Trophoblast cell (in vitro differentiated cells and primary cell): ENCODE measurements around the gene VAX1. TPM values are rescaled to one million over a fixed set of nuclear protein-coding genes. Genes with fewer than 3 reads are reported as not detected.
"Not testable (repeated sequence)": the region's sequence is repeated elsewhere in the genome, so short reads cannot be mapped to it uniquely, and the experiment has no call there.

ENCODE experiments used
- DNase-seq, 2 donors: peaks; one replicate each; pipeline ENCODE4 v3.0.0-alpha.2; 2016
- H2AFZ ChIP-seq: 2 replicates; pipeline ENCODE4 v1.6.1; 2013; ENCODE audit warnings: low read length, moderate library complexity, mild to moderate bottlenecking; ENCODE audit not compliant: insufficient read depth, poor library complexity
- H2AK5ac ChIP-seq: 2 replicates; pipeline ENCODE4 v1.6.1; 2013; ENCODE audit warnings: mild to moderate bottlenecking, low read length
- H2BK120ac ChIP-seq: 2 replicates; pipeline ENCODE4 v1.6.1; 2013; ENCODE audit warnings: low read length, mild to moderate bottlenecking, moderate library complexity; ENCODE audit not compliant: insufficient read depth, poor library complexity
- H2BK12ac ChIP-seq: 2 replicates; pipeline ENCODE4 v1.6.1; 2013; ENCODE audit warnings: mild to moderate bottlenecking, low read length, moderate library complexity
- H2BK5ac ChIP-seq: 2 replicates; pipeline ENCODE4 v1.6.1; 2013; ENCODE audit warnings: low read length, low read depth, moderate library complexity, mild to moderate bottlenecking; ENCODE audit not compliant: poor library complexity
- H3K14ac ChIP-seq: 2 replicates; pipeline ENCODE4 v1.6.1; 2013; ENCODE audit warnings: mild to moderate bottlenecking, low read length
- H3K18ac ChIP-seq: 2 replicates; pipeline ENCODE4 v1.6.1; 2013; ENCODE audit warnings: mild to moderate bottlenecking, low read length
- H3K23ac ChIP-seq: 2 replicates; pipeline ENCODE4 v1.6.1; 2013; ENCODE audit warnings: low read length
- H3K27ac ChIP-seq: 2 replicates; pipeline ENCODE4 v1.5.1; 2013; ENCODE audit warnings: low read depth, mild to moderate bottlenecking, inconsistent platforms, low read length, moderate library complexity
- H3K27me3 ChIP-seq: 2 replicates; pipeline ENCODE4 v1.6.1; 2013; ENCODE audit warnings: inconsistent platforms, mild to moderate bottlenecking, low read length, moderate library complexity; ENCODE audit not compliant: insufficient read depth
- H3K36me3 ChIP-seq, 2 experiments: 1 replicate in 1 of 2; 2 replicates in 1 of 2; pipeline ENCODE4 v1.6.1; 2013; ENCODE audit warnings: low read length in 2 of 2, mild to moderate bottlenecking in 2 of 2, moderate library complexity in 1 of 2; ENCODE audit not compliant: insufficient read depth in 2 of 2, control insufficient read depth in 1 of 2
- H3K4ac ChIP-seq: 2 replicates; pipeline ENCODE4 v1.6.1; 2013; ENCODE audit warnings: low read depth, mild to moderate bottlenecking, low read length, moderate library complexity
- H3K4me1 ChIP-seq, 2 experiments: 1 replicate in 1 of 2; 2 replicates in 1 of 2; pipeline ENCODE4 v1.6.1; 2013; ENCODE audit warnings: low read length in 2 of 2, mild to moderate bottlenecking in 2 of 2, moderate library complexity in 1 of 2; ENCODE audit not compliant: insufficient read depth in 2 of 2, control insufficient read depth in 1 of 2
- H3K4me2 ChIP-seq: 2 replicates; pipeline ENCODE4 v1.6.1; 2013; ENCODE audit warnings: inconsistent platforms, mild to moderate bottlenecking, low read length, moderate library complexity
- H3K4me3 ChIP-seq: 2 replicates; pipeline ENCODE4 v1.5.1; 2013; ENCODE audit warnings: mild to moderate bottlenecking, low read depth, low read length, inconsistent platforms
- H3K79me1 ChIP-seq: one replicate; pipeline ENCODE4 v1.6.1; 2013; ENCODE audit warnings: low read length
- H3K79me2 ChIP-seq: 2 replicates; pipeline ENCODE4 v1.6.1; 2013; ENCODE audit warnings: low read length, mild to moderate bottlenecking; ENCODE audit not compliant: control insufficient read depth, insufficient read depth, poor library complexity
- H3K9ac ChIP-seq: 2 replicates; pipeline ENCODE4 v1.6.1; 2013; ENCODE audit warnings: mild to moderate bottlenecking, low read length
- H3K9me3 ChIP-seq: 2 replicates; pipeline ENCODE4 v1.6.1; 2013; ENCODE audit warnings: low read depth, mild to moderate bottlenecking, control low read depth, inconsistent platforms, low read length; ENCODE audit not compliant: insufficient read depth
- H4K12ac ChIP-seq: 2 replicates; pipeline ENCODE4 v1.6.1; 2013; ENCODE audit warnings: low read depth, mild to moderate bottlenecking, low read length, moderate library complexity
- H4K8ac ChIP-seq: 2 replicates; pipeline ENCODE4 v1.6.1; 2013; ENCODE audit warnings: low read depth, mild to moderate bottlenecking, low read length, moderate library complexity
- H4K91ac ChIP-seq: one replicate; pipeline ENCODE4 v1.6.1; 2013; ENCODE audit warnings: low read depth, mild to moderate bottlenecking, low read length, moderate library complexity
- WGBS: extraction: QIAGEN DNeasy Blood & Tissue Kit; methylation state at CpG from one replicate; pipeline ENCODE4 v1.1.7; 2013; ENCODE audit warnings: missing lambda C conversion rate; ENCODE audit not compliant: insufficient read length, insufficient coverage; ENCODE audit errors: extremely low coverage; 5-methylcytosine and 5-hydroxymethylcytosine counted together
- polyA plus RNA-seq: library from polyadenylated mRNA; stranded (reverse); fragments of 200-250 nt; gene quantifications from 2 replicates; pipeline ENCODE4 v1.2.3, GENCODE V29; 2013

The VAX1 gene, protein sequence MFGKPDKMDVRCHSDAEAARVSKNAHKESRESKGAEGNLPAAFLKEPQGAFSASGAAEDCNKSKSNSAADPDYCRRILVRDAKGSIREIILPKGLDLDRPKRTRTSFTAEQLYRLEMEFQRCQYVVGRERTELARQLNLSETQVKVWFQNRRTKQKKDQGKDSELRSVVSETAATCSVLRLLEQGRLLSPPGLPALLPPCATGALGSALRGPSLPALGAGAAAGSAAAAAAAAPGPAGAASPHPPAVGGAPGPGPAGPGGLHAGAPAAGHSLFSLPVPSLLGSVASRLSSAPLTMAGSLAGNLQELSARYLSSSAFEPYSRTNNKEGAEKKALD
- 0.01 TPM in 1 of 2 replicates, not detected in the other for polyA plus RNA-seq

DNA sequence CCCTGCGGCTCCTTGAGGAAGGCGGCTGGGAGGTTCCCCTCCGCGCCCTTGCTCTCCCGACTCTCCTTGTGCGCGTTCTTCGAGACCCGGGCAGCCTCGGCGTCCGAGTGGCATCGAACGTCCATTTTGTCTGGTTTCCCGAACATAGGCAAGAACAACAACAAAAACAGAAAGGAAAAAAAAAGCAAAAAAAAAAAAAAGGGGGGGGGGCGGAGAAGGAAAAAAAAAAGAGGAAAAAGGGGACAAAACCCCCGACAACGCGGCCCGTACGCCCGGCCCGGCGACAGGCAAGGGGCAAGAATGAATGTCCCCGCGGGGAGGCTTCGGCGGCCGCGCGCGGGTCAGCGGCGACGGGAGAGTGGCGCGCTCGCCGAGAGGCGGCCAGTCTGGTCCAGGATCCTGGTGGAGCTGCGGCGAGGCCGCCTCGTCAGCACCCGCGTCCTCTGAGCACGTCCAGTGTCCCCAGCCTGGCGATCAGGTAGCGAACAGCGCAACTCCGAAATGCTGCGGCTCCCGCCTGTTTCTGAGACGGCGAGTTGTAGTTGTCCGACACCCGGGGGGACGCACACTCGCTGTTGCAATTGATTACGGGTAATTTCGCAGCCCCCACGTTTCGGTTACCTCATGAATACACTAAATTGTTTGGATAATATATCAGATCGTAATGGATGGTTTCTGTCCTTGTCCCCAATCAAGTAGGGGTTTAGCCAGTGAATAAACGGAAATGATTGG lies at the start of gene VAX1:
Gene VAX1, minus strand, starts transcription at position 360 of the 732 bp plus-strand sequence. Its CDS starts 214 bp downstream, at position 146.
- Histone ChIP-seq H3K18ac (no peak within 1 kb of the TSS), H3K4me3 (peak within 1 kb of the TSS; percentile 63), H2BK120ac (no peak within 1 kb of the TSS), H3K14ac (no peak within 1 kb of the TSS), H2AK5ac (no peak within 1 kb of the TSS), H2AFZ (peak within 1 kb of the TSS; percentile 70), H3K9me3 (peaks cover 15% of the 10 kb centered on the region), H3K23ac (no peak within 1 kb of the TSS), H4K91ac (no peak within 1 kb of the TSS), H3K79me2 (no peaks in the 10 kb centered on the region), H3K4me2 (peak within 1 kb of the TSS; percentile 99), H3K36me3 (no peaks in the 10 kb centered on the region), H3K9ac (no peak within 1 kb of the TSS), H3K27ac (no peak within 1 kb of the TSS), H2BK5ac (no peak within 1 kb of the TSS), H2BK12ac (no peak within 1 kb of the TSS), H4K12ac (no peak within 1 kb of the TSS), H3K4ac (no peak within 1 kb of the TSS), H4K8ac (no peak within 1 kb of the TSS), H3K27me3 (peaks cover 94% of the 10 kb centered on the region), H3K4me1 (peaks cover 9 to 26% of the 10 kb centered on the region in 2 experiments), H3K79me1 (peaks cover 2% of the 10 kb centered on the region)
- peak in 1 of 2 donors; percentile 27 for DNase-seq
- no CpG with 5 or more reads among the region's 65 CpGs for WGBS

DNA sequence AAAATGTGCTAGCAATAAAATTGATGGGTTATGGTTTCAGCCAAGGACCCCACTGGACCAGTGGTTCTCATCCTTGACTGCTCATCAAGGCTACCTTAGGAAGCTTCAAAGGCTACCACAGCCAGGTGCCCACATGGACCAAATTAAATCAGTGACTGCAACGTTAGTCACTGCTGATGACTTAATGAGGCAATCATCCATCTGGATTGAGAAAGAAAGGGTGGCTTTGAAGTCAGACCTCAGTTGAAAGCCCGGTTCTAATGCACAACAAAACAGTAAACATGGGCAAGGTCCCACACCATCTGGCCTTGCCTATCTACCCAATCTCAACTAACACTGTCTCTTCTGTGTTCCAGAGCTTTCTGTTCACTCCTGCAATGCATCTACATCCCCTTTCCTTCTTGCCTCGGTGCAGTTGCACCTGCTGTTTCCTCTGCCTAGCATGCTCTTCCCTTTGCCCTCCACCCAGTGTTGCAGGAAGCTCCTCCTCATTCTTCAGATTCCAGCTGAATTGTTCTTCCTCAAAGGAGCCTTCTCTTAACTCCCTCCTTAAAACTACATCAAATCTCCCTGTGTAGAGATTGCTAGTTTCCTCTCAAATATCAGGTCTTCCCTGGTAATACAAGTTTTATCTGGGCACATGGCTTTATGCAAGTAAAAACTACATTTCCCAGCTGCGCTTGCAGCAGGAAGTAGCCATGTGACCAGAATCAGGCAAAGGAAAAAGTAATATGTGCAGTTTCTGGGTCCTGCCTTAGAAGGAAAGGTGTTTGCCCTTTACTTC lies 49.0 kb upstream of the VAX1 start:
- Histone ChIP-seq H4K8ac (no peak overlapping the region), H3K23ac (no peak overlapping the region), H3K27me3 (no peaks in the 10 kb centered on the region), H3K4me3 (no peak overlapping the region), H3K79me1 (no peaks in the 10 kb centered on the region), H2BK5ac (no peak overlapping the region), H2AFZ (no peak overlapping the region), H3K9me3 (no peaks in the 10 kb centered on the region), H3K4ac (no peak overlapping the region), H3K36me3 (no peaks in the 10 kb centered on the region), H3K18ac (no peak overlapping the region), H3K79me2 (no peaks in the 10 kb centered on the region), H4K91ac (no peak overlapping the region), H3K4me1 (peaks cover 0 to 2% of the 10 kb centered on the region in 2 experiments), H2AK5ac (no peak overlapping the region), H2BK12ac (no peak overlapping the region), H3K9ac (no peak overlapping the region), H3K4me2 (no peak overlapping the region), H3K14ac (no peak overlapping the region), H4K12ac (no peak overlapping the region), H3K27ac (no peak overlapping the region), H2BK120ac (no peak overlapping the region)
- peak; percentile 64 to 90 for DNase-seq
- WGBS: no CpG with 5 or more reads among the region's 4 CpGs

DNA sequence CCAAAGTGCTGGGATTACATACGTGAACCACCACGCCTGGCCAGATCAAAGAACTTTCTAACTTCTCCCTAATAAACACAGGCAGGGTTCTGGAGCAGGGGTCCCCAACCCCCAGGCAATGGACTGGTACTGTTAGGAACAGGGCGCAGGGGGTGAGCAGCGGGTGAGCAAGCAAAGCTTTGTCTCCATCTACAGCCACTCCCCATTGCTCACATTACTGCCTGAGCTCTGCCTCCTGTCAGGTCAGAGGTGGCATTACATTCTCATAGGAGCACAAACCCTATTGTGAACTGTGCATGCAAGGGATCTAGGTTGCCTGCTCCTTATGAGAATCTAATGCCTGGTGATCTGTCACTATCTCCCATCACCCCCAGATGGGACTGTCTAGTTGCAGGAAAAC lies 47.7 kb upstream of the VAX1 start:
- H3K18ac ChIP-seq, H3K79me1 ChIP-seq, H4K12ac ChIP-seq, DNase-seq, H2BK12ac ChIP-seq, H2AFZ ChIP-seq, H3K79me2 ChIP-seq, H3K27ac ChIP-seq, H2BK120ac ChIP-seq, H3K4me3 ChIP-seq, H3K23ac ChIP-seq, H4K8ac ChIP-seq, H3K4me1 ChIP-seq, H4K91ac ChIP-seq, H3K4me2 ChIP-seq, H3K4ac ChIP-seq, H3K27me3 ChIP-seq, H2AK5ac ChIP-seq, H2BK5ac ChIP-seq, H3K36me3 ChIP-seq, H3K9ac ChIP-seq, H3K14ac ChIP-seq, H3K9me3 ChIP-seq: not testable (repeated sequence)
- no CpG with 5 or more reads among the region's 4 CpGs for WGBS

DNA sequence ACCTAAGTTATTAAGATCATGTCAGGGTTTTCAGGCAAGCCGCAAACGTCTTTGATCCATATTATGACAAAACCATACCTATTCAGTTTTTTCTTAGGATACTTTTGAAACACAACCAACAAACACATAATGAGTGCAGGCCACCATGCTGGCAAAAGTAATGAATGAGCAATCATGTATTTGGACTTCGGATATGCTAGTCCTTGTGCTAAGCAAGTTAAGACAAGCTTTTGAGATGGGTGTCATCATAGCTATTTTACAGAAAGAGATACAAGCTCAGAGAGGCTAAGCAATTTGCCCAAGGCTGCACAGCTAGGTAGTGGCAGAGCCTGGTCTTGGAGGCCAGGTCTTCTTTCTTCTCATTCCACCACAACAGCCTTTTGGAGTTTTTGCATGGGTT lies 46.8 kb upstream of the VAX1 start:
- no CpG with 5 or more reads among the region's 3 CpGs for WGBS

More for the DNA sequence above, 46.8 kb upstream of the VAX1 start:
- H3K23ac ChIP-seq: no peak overlapping the region
- no peaks in the 10 kb centered on the region for H3K79me1 ChIP-seq
- no peak overlapping the region for H3K4me2 ChIP-seq
- no peak overlapping the region for H3K18ac ChIP-seq
- no peak overlapping the region for H2BK120ac ChIP-seq
- no peaks in the 10 kb centered on the region for H3K36me3 ChIP-seq
- no peak overlapping the region for H2AFZ ChIP-seq
- H3K9ac ChIP-seq: no peak overlapping the region
- H4K91ac ChIP-seq: no peak overlapping the region
- no peaks in the 10 kb centered on the region for H3K9me3 ChIP-seq
- H4K8ac ChIP-seq: no peak overlapping the region
- peaks cover 0 to 2% of the 10 kb centered on the region in 2 experiments for H3K4me1 ChIP-seq
- H3K27me3 ChIP-seq: peaks cover 2% of the 10 kb centered on the region
- no peaks in the 10 kb centered on the region for H3K79me2 ChIP-seq
- no peak overlapping the region for H2BK12ac ChIP-seq
- H3K27ac ChIP-seq: no peak overlapping the region
- H2AK5ac ChIP-seq: no peak overlapping the region
- no peak overlapping the region for H3K14ac ChIP-seq
- DNase-seq: no peak
- no peak overlapping the region for H2BK5ac ChIP-seq
- H3K4me3 ChIP-seq: no peak overlapping the region
- no peak overlapping the region for H3K4ac ChIP-seq
- H4K12ac ChIP-seq: no peak overlapping the region
